Adrenal gland (tissue), 12 donors: ENCODE data around the gene GPR153. TPM values are rescaled to one million over a fixed set of nuclear protein-coding genes. Genes with fewer than 3 reads are reported as not detected.

ENCODE experiments used
- DNase-seq, 7 donors: peaks; one replicate each; pipeline ENCODE4 v3.0.0-alpha.2; 2019 to 2020
- H3K27ac ChIP-seq, 5 donors: fragments of 200-600 bp; sonication (generic) in 4 of 5; 1 replicate in 3 of 5; 2 replicates in 2 of 5; pipeline versions ENCODE4 v1.5.1 to v1.8.0; 2016 to 2020; ENCODE audit warnings: mild to moderate bottlenecking in 1 of 5
- H3K27me3 ChIP-seq: fragments of 200-600 bp; 2 replicates; pipeline ENCODE4 v1.8.0; 2021
- H3K36me3 ChIP-seq, 2 donors: fragments of 200-600 bp; replicated peaks in 1 of 2; 1 replicate in 1 of 2; 2 replicates in 1 of 2; pipeline versions ENCODE4 v1.5.1 to v1.8.0; 2018 to 2022
- H3K4me1 ChIP-seq, 2 donors: fragments of 200-600 bp; replicated peaks in 1 of 2; 1 replicate in 1 of 2; 2 replicates in 1 of 2; pipeline versions ENCODE4 v1.5.1 to v1.8.0; 2018 to 2021
- H3K4me3 ChIP-seq, 4 donors: fragments of 200-600 bp; sonication (generic) in 3 of 4; one replicate each; pipeline ENCODE4 v1.5.1; 2016 to 2018
- H3K9me3 ChIP-seq, 3 donors: fragments of 200-600 bp; sonication (generic) in 1 of 3; replicated peaks in 1 of 3; 1 replicate in 2 of 3; 2 replicates in 1 of 3; pipeline versions ENCODE4 v1.5.1 to v1.8.0; 2016 to 2021
- POLR2A ChIP-seq, 2 donors: fragments of 450-650 bp; IDR thresholded peaks; one replicate each; pipeline ENCODE4 v1.6.1; 2017; ENCODE audit warnings: antibody characterized with exemption in 2 of 2, mild to moderate bottlenecking in 2 of 2, moderate library complexity in 1 of 2
- WGBS, 4 donors: extraction: QIAGEN DNeasy Blood & Tissue Kit in 2 of 4; methylation state at CpG; one replicate each; pipeline versions ENCODE4 v1.1.5 to v1.1.7; 2013 to 2017; 5-methylcytosine and 5-hydroxymethylcytosine counted together
- intact Hi-C, 2 donors: fragments of 100-400 bp; cut with DNase I; formaldehyde crosslinking; loops; one replicate each; pipeline versions ENCODE4 v1.14.1 to v1.15.0; 2022 to 2023
- polyA plus RNA-seq, 3 donors: library from polyadenylated mRNA; stranded (reverse); fragments of 200-250 nt in 2 of 3; fragments of 350-450 nt in 1 of 3; fragmentation: Illumina TruSeq in 1 of 3; extraction: RNeasy Lipid Tissue Mini Kit (QIAGEN cat#74804) in 1 of 3; gene quantifications; one replicate each; pipeline ENCODE4 v1.2.3, GENCODE V29; 2013 to 2014
- total RNA-seq, 9 donors: library from RNA; depleted of rRNA in 4 of 9; stranded (reverse); fragments of >200 nt in 4 of 9; fragments of 120-200 nt in 1 of 9; fragmentation: NEBNext Ultra II Directional in 1 of 9; extraction: Animal tissue kit (Norgen Biotek cat#: 25700) in 1 of 9; gene quantifications; one replicate each; pipeline versions ENCODE4 v1.1.0 to v1.2.4, GENCODE V29; 2013 to 2023
- TF ChIP-seq, protein P1 (sequence below), 6 experiments: fragments of 450-650 bp in 4 of 6; fragments of 200-600 bp in 2 of 6; sonication (generic) in 1 of 6; IDR thresholded peaks; 1 replicate in 5 of 6; 2 replicates in 1 of 6; pipeline versions ENCODE4 v1.5.1 to v1.8.0; 2016 to 2021; ENCODE audit warnings: antibody characterized with exemption in 6 of 6, mild to moderate bottlenecking in 2 of 6, moderate library complexity in 1 of 6
- donor health status: healthy with polysubstance abuse.
- donor health status: Bipolar disorder and iron deficiency.
- donor health status: DM: yes; HTN: yes; CAD: no.
- donor health status: DM: no; HTN: no; CAD: no.
- donor health status: DM: no; HTN: no; CAD: no.
- donor health status: DM: yes; HTN: yes; CAD: no.

The GPR153 gene
- total and polyA plus RNA-seq, 12 donors = 0.86 to 5.9 (median 3.1) TPM

DNA sequence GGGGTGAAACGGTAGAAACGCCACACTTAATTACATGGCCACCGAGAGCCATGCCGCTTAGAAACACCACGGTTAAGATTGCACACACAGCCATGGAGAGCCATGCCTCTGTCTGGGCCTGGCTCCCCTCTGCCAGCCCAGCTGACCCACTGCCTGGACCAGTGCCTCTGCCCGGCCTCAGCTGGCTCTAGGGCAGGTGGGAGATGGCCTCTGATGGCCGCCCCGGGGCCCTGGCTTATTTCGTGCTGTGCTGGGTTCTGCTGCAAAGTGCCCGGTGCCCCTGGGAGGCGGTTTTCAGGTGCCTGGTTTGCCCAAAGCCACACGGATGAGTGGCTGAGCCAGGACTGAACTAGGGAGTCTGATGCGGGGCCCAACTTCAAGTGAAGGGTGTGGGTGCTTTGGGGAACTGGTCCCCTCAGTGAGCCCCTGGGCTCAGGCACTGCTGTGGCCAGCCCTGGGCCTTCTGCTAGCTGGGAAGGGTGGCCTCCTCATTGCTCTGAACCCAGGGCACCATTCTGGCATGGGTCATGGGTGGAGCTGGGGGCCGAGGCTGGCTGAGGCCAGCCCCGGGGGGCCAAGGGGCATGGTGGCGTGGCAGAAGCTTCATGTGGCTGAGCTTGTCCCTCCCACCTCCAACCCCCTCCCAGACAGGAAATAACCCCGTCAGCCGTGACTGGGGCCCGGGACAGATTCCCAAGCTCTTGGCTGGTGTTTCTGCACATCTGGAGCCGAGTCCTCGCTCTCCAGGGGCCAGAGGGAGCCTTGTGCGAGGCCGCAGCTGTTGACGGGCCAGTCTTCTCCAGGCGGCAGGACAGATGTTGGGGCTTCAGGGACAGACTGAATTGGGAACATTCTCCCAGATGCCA is 1.9 kb upstream of the GPR153 start:
- no peak for TF ChIP-seq POLR2A (IDR thresholded peaks at IDR 0.05)
- TF ChIP-seq, protein P1, sequence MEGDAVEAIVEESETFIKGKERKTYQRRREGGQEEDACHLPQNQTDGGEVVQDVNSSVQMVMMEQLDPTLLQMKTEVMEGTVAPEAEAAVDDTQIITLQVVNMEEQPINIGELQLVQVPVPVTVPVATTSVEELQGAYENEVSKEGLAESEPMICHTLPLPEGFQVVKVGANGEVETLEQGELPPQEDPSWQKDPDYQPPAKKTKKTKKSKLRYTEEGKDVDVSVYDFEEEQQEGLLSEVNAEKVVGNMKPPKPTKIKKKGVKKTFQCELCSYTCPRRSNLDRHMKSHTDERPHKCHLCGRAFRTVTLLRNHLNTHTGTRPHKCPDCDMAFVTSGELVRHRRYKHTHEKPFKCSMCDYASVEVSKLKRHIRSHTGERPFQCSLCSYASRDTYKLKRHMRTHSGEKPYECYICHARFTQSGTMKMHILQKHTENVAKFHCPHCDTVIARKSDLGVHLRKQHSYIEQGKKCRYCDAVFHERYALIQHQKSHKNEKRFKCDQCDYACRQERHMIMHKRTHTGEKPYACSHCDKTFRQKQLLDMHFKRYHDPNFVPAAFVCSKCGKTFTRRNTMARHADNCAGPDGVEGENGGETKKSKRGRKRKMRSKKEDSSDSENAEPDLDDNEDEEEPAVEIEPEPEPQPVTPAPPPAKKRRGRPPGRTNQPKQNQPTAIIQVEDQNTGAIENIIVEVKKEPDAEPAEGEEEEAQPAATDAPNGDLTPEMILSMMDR (IDR thresholded peaks at IDR 0.05) = no peak
- Histone ChIP-seq H3K4me3 (no peak overlapping the region), H3K27ac (peak overlapping the region in 1 of 5 donors; percentile 42), H3K9me3 (no peaks in the 10 kb centered on the region), H3K27me3 (no peaks in the 10 kb centered on the region), H3K4me1 (peaks cover 4 to 6% of the 10 kb centered on the region in 2 donors), H3K36me3 (no peaks in the 10 kb centered on the region)
- intact Hi-C loops = no loop called here
- WGBS, 4 donors = 71 to 82% (median 77%) methylated on average over 5 to 25 of the region's 25 CpGs
- DNase-seq = no peak

DNA sequence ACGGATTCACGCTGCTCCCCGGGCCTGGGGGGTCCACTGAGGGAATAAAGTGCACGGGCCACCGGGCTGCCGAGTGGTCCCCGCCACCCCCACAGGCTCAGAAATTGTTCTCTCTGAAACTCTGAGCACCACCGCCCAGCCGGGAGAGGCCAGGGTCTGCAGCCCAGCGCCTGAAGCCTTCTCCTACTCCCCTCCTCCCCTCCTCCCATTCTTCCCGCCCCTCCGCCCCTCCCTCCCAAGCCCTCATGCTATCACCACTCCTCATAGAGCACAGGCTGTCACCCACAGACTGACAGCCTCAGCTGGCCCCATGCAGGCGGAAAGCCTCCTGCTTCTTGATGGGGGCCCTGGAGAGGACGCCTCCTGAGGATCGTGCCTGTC is 707 bp upstream of the GPR153 start:
- H3K4me1 ChIP-seq = peaks cover 4 to 6% of the 10 kb centered on the region in 2 donors
- whole genome bisulfite sequencing, 4 donors = 0 to 40% (median 26%) methylated on average over 2 to 15 of the region's 15 CpGs
- H3K36me3 ChIP-seq = no peaks in the 10 kb centered on the region
- DNase-seq = no peak
- TF ChIP-seq, protein P1 (IDR thresholded peaks at IDR 0.05) = no peak
- no peak for TF ChIP-seq POLR2A (IDR thresholded peaks at IDR 0.05)
- H3K27ac ChIP-seq = peak overlapping the region in 1 of 5 donors; percentile 52
- H3K4me3 ChIP-seq = peak overlapping the region in 1 of 4 donors; percentile 65
- H3K9me3 ChIP-seq = no peaks in the 10 kb centered on the region
- no peaks in the 10 kb centered on the region for H3K27me3 ChIP-seq
- intact Hi-C loops = no loop called here

DNA sequence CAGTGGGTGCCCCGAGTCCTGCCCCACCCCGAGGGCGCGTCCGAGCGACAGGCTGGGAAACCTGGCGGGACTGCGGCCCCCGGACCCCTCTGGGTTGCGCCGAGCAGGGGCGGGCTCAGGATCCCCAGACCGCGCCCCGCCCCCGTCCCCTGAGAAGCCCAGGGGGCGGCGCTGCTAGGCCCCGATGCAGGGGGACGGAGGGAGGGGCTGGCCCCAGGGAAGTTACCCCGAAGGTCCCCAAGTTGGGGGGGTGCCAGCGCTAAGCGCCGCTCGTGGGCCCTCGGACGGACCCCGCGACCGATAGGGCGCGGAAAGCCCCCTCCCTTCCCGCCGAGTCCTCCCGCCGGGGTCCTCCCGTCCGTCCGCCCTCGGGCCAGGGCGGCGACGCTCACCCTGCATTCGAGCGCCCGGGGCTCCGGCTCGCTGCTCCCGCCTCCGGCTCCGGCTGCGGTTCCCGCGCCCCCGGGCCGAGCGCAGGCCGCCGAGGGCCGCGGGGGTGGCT is 414 bp downstream of the GPR153 start:
- Histone ChIP-seq H3K4me1 (peaks cover 4 to 6% of the 10 kb centered on the region in 2 donors), H3K9me3 (no peaks in the 10 kb centered on the region), H3K27ac (peak overlapping the region in 2 of 5 donors; percentile 26 to 52), H3K4me3 (peak overlapping the region in 2 of 4 donors; percentile 28 to 65), H3K36me3 (no peaks in the 10 kb centered on the region), H3K27me3 (no peaks in the 10 kb centered on the region)
- no peak for TF ChIP-seq POLR2A (IDR thresholded peaks at IDR 0.05)
- TF ChIP-seq, protein P1 (IDR thresholded peaks at IDR 0.05) = no peak
- WGBS, 4 donors = 0 to 1% (median 1%) methylated on average over 1 to 57 of the region's 61 CpGs
- DNase-seq = no peak
- intact Hi-C loops = no loop called here

DNA sequence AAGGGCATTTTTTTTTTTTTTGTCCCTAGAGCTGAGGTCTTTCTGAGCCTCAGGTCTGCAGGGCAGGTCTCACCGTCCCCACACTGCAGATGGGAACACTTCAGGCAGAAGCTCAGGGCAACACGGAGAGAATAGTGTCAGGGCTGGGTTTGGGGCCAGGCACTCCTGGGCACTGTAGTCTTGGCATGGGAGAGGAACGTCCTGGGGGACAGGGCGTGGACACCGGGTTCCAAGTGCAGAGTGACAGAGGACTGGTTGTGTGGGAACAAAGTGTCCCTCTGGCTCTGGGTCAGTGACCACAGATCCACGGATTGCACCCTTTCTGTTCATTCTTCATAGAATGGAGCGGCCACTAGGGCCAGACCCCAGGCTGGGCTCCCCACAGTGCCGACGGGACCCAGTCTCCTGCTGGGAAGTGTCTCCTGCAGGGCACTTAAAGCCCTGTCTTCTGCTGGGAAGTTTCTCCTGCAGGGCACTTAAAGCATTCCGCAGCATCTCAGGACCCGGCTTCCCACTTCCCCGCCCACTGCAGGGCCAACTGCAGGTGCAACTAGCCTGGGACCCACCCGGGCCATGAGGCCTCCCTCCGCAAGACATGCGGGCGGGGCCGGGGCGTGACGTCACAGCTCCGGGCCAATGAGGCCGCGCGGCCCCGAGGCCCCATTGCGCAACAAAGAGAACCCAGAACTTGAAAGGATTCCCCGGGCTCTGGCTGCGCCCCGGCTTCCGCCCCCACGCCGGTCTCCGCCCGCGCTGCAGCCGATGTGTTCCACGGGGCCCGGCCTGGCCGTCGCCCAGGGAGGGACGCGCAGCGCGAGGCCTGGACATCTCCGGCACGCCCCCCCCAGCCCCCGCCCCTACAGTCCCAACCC is 1.2 kb downstream of the GPR153 start:
- Histone ChIP-seq H3K4me1 (peaks cover 4 to 6% of the 10 kb centered on the region in 2 donors), H3K9me3 (no peaks in the 10 kb centered on the region), H3K36me3 (no peaks in the 10 kb centered on the region), H3K4me3 (peak overlapping the region in 2 of 4 donors; percentile 28 to 65), H3K27me3 (no peaks in the 10 kb centered on the region), H3K27ac (peak overlapping the region in 2 of 5 donors; percentile 16 to 26)
- TF ChIP-seq POLR2A (IDR thresholded peaks at IDR 0.05) = no peak
- TF ChIP-seq, protein P1 (IDR thresholded peaks at IDR 0.05) = no peak
- WGBS, 4 donors = 9 to 59% (median 27%) methylated on average over 4 to 46 of the region's 46 CpGs
- peak; percentile 67 to 90 (median 74) for DNase-seq
- intact Hi-C loops = no loop called here
